A549 (cell line): Measurements from ENCODE around the gene PPP2R3B. TPM values are rescaled to one million over a fixed set of nuclear protein-coding genes. Genes with fewer than 3 reads are reported as not detected.

Experiments used
- ATAC-seq, 2 experiments: fragments of 200-7000 bp in 1 of 2; fragments of >200 bp in 1 of 2; cut with Nextera tagmentation in 1 of 2; cut with Tn5 transposase in 1 of 2; 3 replicates each; pipeline versions ENCODE4 v1.8.0 to v1.9.1; 2018 to 2020; ENCODE audit warnings: mild to moderate bottlenecking in 1 of 2, moderate library complexity in 1 of 2
- CTCF ChIA-PET: fragments of 300-600 bp; sonication (Branson Sonifier 250); formaldehyde crosslinking; extraction: SDS; loops from one replicate; lab custom pipeline; 2021; ENCODE audit warnings: antibody characterized with exemption, inconsistent platforms; lab: Yijun Ruan, JAX
- POLR2A ChIA-PET: fragments of 350-600 bp; formaldehyde crosslinking; extraction: SDS; loops from one replicate; lab custom pipeline; 2021; ENCODE audit warnings: antibody characterized with exemption, inconsistent platforms; lab: Yijun Ruan, JAX
- DNase-seq, 2 experiments: peaks; one replicate each; pipeline versions ENCODE4 v3.0.0 to v3.0.0-alpha.2; 2011 to 2016; ENCODE audit warnings: low read depth in 1 of 2, low spot score in 1 of 2
- FAIRE-seq: peaks from 2 replicates; lab custom pipeline; 2011; peaks lifted over from hg19 to GRCh38; lab: Jason Lieb, UNC
- H3K27ac ChIP-seq, 2 experiments: fragments of >200 bp; sonication (Bioruptor Twin); formaldehyde crosslinking; 3 replicates each; pipeline ENCODE4 v1.5.1; 2016 to 2017
- H3K4me1 ChIP-seq: fragments of >200 bp; sonication (Bioruptor Twin); formaldehyde crosslinking; 3 replicates; pipeline ENCODE4 v1.6.1; 2016
- H3K4me2 ChIP-seq: fragments of >200 bp; sonication (Bioruptor Twin); formaldehyde crosslinking; 3 replicates; pipeline ENCODE4 v1.6.1; 2016
- H3K4me3 ChIP-seq: fragments of >200 bp; sonication (Bioruptor Twin); formaldehyde crosslinking; 3 replicates; pipeline ENCODE4 v1.5.1; 2016
- H3K9me3 ChIP-seq: fragments of >200 bp; sonication (Bioruptor Twin); formaldehyde crosslinking; 3 replicates; pipeline ENCODE4 v1.6.1; 2016
- BCL3 ChIP-seq: fragments of >200 bp; sonication (Bioruptor Twin); formaldehyde crosslinking; IDR thresholded peaks from 3 replicates; pipeline ENCODE4 v1.6.1; 2016
- CBX2 ChIP-seq: fragments of 200-600 bp; sonication (generic); IDR thresholded peaks from 2 replicates; pipeline ENCODE4 v1.6.1; 2016; ENCODE audit warnings: low read depth, mild to moderate bottlenecking, borderline replicate concordance
- CBX8 ChIP-seq: fragments of 200-600 bp; sonication (generic); IDR thresholded peaks from 2 replicates; pipeline ENCODE4 v1.6.1; 2016
- CHD4 ChIP-seq: fragments of 200-600 bp; sonication (generic); IDR thresholded peaks from 2 replicates; pipeline ENCODE4 v1.6.1; 2016; ENCODE audit warnings: antibody characterized with exemption, mild to moderate bottlenecking, borderline replicate concordance
- CTCF ChIP-seq: fragments of >200 bp; sonication (Bioruptor Twin); formaldehyde crosslinking; IDR thresholded peaks from 3 replicates; pipeline ENCODE4 v1.5.1; 2016
- ELK1 ChIP-seq: fragments of 150-350 bp; IDR thresholded peaks from 2 replicates; pipeline ENCODE4 v1.6.1; 2014; ENCODE audit warnings: low read depth, mild to moderate bottlenecking, low read length
- HEYL ChIP-seq: fragments of 250-450 bp; sonication (Bioruptor Pico); IDR thresholded peaks from 2 replicates; pipeline ENCODE4 v1.8.0; 2021; ENCODE audit warnings: mild to moderate bottlenecking, moderate library complexity
- JUNB ChIP-seq: fragments of >200 bp; sonication (Bioruptor Twin); formaldehyde crosslinking; IDR thresholded peaks from 2 replicates; pipeline ENCODE4 v1.6.1; 2016
- KDM1A ChIP-seq: fragments of 200-600 bp; sonication (generic); IDR thresholded peaks from 2 replicates; pipeline ENCODE4 v1.6.1; 2016; ENCODE audit warnings: low read depth, mild to moderate bottlenecking
- MAX ChIP-seq: IDR thresholded peaks from 2 replicates; pipeline ENCODE4 v1.6.1; 2012
- RAD21 ChIP-seq, 2 experiments: fragments of >200 bp in 1 of 2; sonication (Bioruptor Twin) in 1 of 2; formaldehyde crosslinking in 1 of 2; IDR thresholded peaks in 1 of 2; conservative IDR thresholded peaks in 1 of 2; 2 replicates in 1 of 2; 3 replicates in 1 of 2; pipeline ENCODE4 v1.6.1; 2012 to 2018; ENCODE audit warnings: inconsistent platforms in 1 of 2
- REST ChIP-seq: fragments of 200-600 bp; sonication (generic); IDR thresholded peaks from 2 replicates; pipeline ENCODE4 v1.6.1; 2016; ENCODE audit warnings: antibody characterized with exemption, mild to moderate bottlenecking, moderate library complexity
- SREBF2 ChIP-seq: fragments of 450-650 bp; IDR thresholded peaks from 2 replicates; pipeline ENCODE4 v1.6.1; 2014; ENCODE audit warnings: mild to moderate bottlenecking, moderate library complexity
- WGBS: methylation state at CpG from one replicate; pipeline ENCODE4 v1.1.6; 2017; ENCODE audit errors: missing lambda C conversion rate; 5-methylcytosine and 5-hydroxymethylcytosine counted together
- polyA plus RNA-seq, 4 experiments: library from polyadenylated mRNA; depleted of rRNA in 3 of 4; stranded (reverse); fragments of >200 nt; fragmentation: RNase III in 1 of 4; extraction: RNeasy Plus Mini Kit Qiagen cat#74134 plus additional on column Dnase treatment in 1 of 4; gene quantifications; 2 replicates in 3 of 4; 3 replicates in 1 of 4; pipeline ENCODE4 v1.2.3, GENCODE V29; 2011 to 2017

The PPP2R3B gene
- polyA plus RNA-seq, 2 of the 4 experiments (the other 2 are of a cell fraction): 12.6 to 29.6 TPM

- peaks cover 19% of the 10 kb centered on the region for H3K9me3 ChIP-seq
- 85% methylated on average over 16 of the region's 17 CpGs for WGBS
- DNase-seq (no peak), ATAC-seq (no peak), FAIRE-seq (no peak)
- TF ChIP-seq JUNB (no peak), SREBF2 (no peak), CHD4 (no peak), CBX2 (no peak), ELK1 (no peak), HEYL (no peak), CBX8 (no peak)
- CTCF ChIA-PET: no interaction called here
- H3K4me1 ChIP-seq: peaks cover 5% of the 10 kb centered on the region; the same call in 1 of the 3 replicates
- H3K4me3 ChIP-seq: no peak overlapping the region
- no peak overlapping the region for H3K4me2 ChIP-seq
- POLR2A ChIA-PET: no interaction called here
- no peak overlapping the region for H3K27ac ChIP-seq
Measured at GRCh38 chrX:356385-357034, 30.2 kb downstream of the PPP2R3B start.

- peaks cover 10% of the 10 kb centered on the region for H3K9me3 ChIP-seq
- no peak for ATAC-seq
- DNase-seq: no peak
- FAIRE-seq: no peak
- WGBS: 93% methylated on average over 35 of the region's 35 CpGs
- ChIA-PET POLR2A (no interaction called here), CTCF (no interaction called here)
- TF ChIP-seq BCL3 (no peak), MAX (no peak), REST (no peak), RAD21 (conservative IDR thresholded peaks at IDR 0.05 in 1 of 2, IDR thresholded peaks at IDR 0.05 in 1 of 2) (no peak)
- H3K4me2 ChIP-seq: no peak overlapping the region
- no peak overlapping the region for H3K27ac ChIP-seq
- H3K4me3 ChIP-seq: no peak overlapping the region
- H3K4me1 ChIP-seq: peaks cover 5% of the 10 kb centered on the region; the same call in 1 of the 3 replicates
Measured at GRCh38 chrX:355329-356050, 31.2 kb downstream of the PPP2R3B start.

- CTCF ChIA-PET: no interaction called here
- no peaks in the 10 kb centered on the region for H3K9me3 ChIP-seq
- ATAC-seq: no peak
- H3K4me3 ChIP-seq: no peak overlapping the region
- WGBS: 90% methylated on average over 34 of the region's 39 CpGs
- no peak overlapping the region for H3K27ac ChIP-seq
- no peak for DNase-seq
- POLR2A ChIA-PET: no interaction called here
- TF ChIP-seq KDM1A (no peak), CTCF (no peak)
- H3K4me2 ChIP-seq: no peak overlapping the region
- no peak for FAIRE-seq
- peaks cover 5% of the 10 kb centered on the region; the same call in 1 of the 3 replicates for H3K4me1 ChIP-seq
Measured at GRCh38 chrX:353566-354535, 32.9 kb downstream of the PPP2R3B start.
